HEK293 (cell line): ENCODE data around the gene VSTM4.

Source experiments
- CTCF ChIA-PET: fragments of 350-600 bp; formaldehyde crosslinking; extraction: SDS; loops from one replicate; lab custom pipeline; 2021; ENCODE audit warnings: antibody characterized with exemption; lab: Yijun Ruan, JAX
- POLR2A ChIA-PET: fragments of 300-600 bp; formaldehyde crosslinking; extraction: SDS; loops from one replicate; lab custom pipeline; 2020; ENCODE audit warnings: antibody characterized with exemption, inconsistent platforms; lab: Yijun Ruan, JAX
- H3K27ac ChIP-seq: fragments of 200-500 bp; sonication (Bioruptor generic); 2 replicates; pipeline ENCODE4 v1.5.1; 2014; ENCODE audit warnings: low read depth, low read length, control low read depth, inconsistent platforms; ENCODE audit errors: extremely low read depth
- H3K36me3 ChIP-seq, 2 experiments: fragments of 200-500 bp in 1 of 2; sonication (Bioruptor generic) in 1 of 2; 1 replicate in 1 of 2; 2 replicates in 1 of 2; pipeline ENCODE4 v1.5.1; 2014 to 2017; ENCODE audit warnings: inconsistent platforms in 2 of 2, low read length in 2 of 2; ENCODE audit not compliant: control insufficient read depth in 2 of 2, insufficient read depth in 1 of 2
- H3K4me1 ChIP-seq: fragments of 200-500 bp; sonication (Bioruptor generic); 2 replicates; pipeline ENCODE4 v1.5.1; 2014; ENCODE audit warnings: mild to moderate bottlenecking, low read length, inconsistent platforms; ENCODE audit not compliant: control insufficient read depth, insufficient read depth
- H3K4me3 ChIP-seq: 2 replicates; pipeline ENCODE4 v1.5.1; 2011; ENCODE audit warnings: low read depth, mild to moderate bottlenecking, control low read depth, low read length, moderate library complexity
- H3K9me3 ChIP-seq: fragments of 200-500 bp; sonication (Bioruptor generic); 2 replicates; pipeline ENCODE4 v1.5.1; 2014; ENCODE audit warnings: low read depth, low read length, inconsistent platforms; ENCODE audit not compliant: control insufficient read depth, insufficient read depth
- BCL11A ChIP-seq: fragments of 450-650 bp; formaldehyde crosslinking; IDR thresholded peaks from 2 replicates; pipeline ENCODE4 v1.5.1; 2016; ENCODE audit warnings: low read depth, missing biosample characterization, missing genetic modification characterization
- BCL11B ChIP-seq: fragments of 450-650 bp; formaldehyde crosslinking; IDR thresholded peaks from 2 replicates; pipeline ENCODE4 v1.5.1; 2016; ENCODE audit warnings: low read depth, missing biosample characterization, missing genetic modification characterization
- GLI4 ChIP-seq: fragments of 450-650 bp; formaldehyde crosslinking; IDR thresholded peaks from 2 replicates; pipeline ENCODE4 v1.5.1; 2016; ENCODE audit warnings: missing biosample characterization, missing genetic modification characterization
- KLF8 ChIP-seq: fragments of 450-650 bp; formaldehyde crosslinking; IDR thresholded peaks from 2 replicates; pipeline ENCODE4 v1.5.1; 2016; ENCODE audit warnings: missing biosample characterization, missing genetic modification characterization
- TRIM28 ChIP-seq: IDR thresholded peaks from 2 replicates; pipeline ENCODE4 v1.6.1; 2011; ENCODE audit warnings: low read length, control low read depth, borderline replicate concordance
- YY2 ChIP-seq: fragments of 450-650 bp; formaldehyde crosslinking; IDR thresholded peaks from 2 replicates; pipeline ENCODE4 v1.5.1; 2016; ENCODE audit warnings: missing biosample characterization, missing genetic modification characterization
- ZNF10 ChIP-seq: fragments of 450-650 bp; formaldehyde crosslinking; IDR thresholded peaks from 2 replicates; pipeline ENCODE4 v1.5.1; 2017; ENCODE audit warnings: missing biosample characterization, missing genetic modification characterization
- ZNF211 ChIP-seq: fragments of 450-650 bp; formaldehyde crosslinking; IDR thresholded peaks from 2 replicates; pipeline ENCODE4 v1.5.1; 2016; ENCODE audit warnings: low read depth, missing biosample characterization, missing genetic modification characterization
- ZNF24 ChIP-seq: fragments of 450-650 bp; formaldehyde crosslinking; IDR thresholded peaks from 2 replicates; pipeline ENCODE4 v1.5.1; 2016; ENCODE audit warnings: missing biosample characterization, missing genetic modification characterization
- ZNF354C ChIP-seq: fragments of 450-650 bp; formaldehyde crosslinking; IDR thresholded peaks from 2 replicates; pipeline ENCODE4 v1.5.1; 2016; ENCODE audit warnings: missing biosample characterization, missing genetic modification characterization, low read depth, borderline replicate concordance
- ZNF37A ChIP-seq: fragments of 450-650 bp; IDR thresholded peaks from 2 replicates; pipeline ENCODE4 v1.5.1; 2018; ENCODE audit warnings: missing biosample characterization, missing genetic modification characterization
- ZNF521 ChIP-seq: fragments of 450-650 bp; formaldehyde crosslinking; IDR thresholded peaks from 2 replicates; pipeline ENCODE4 v1.5.1; 2017; ENCODE audit warnings: missing biosample characterization, mild to moderate bottlenecking, missing genetic modification characterization
- ZNF610 ChIP-seq: fragments of 450-650 bp; formaldehyde crosslinking; IDR thresholded peaks from 2 replicates; pipeline ENCODE4 v1.5.1; 2016; ENCODE audit warnings: missing biosample characterization, missing genetic modification characterization, borderline replicate concordance
- ZNF654 ChIP-seq: fragments of 450-650 bp; formaldehyde crosslinking; IDR thresholded peaks from 2 replicates; pipeline ENCODE4 v1.5.1; 2016; ENCODE audit warnings: low read depth, missing biosample characterization, missing genetic modification characterization
- ZNF776 ChIP-seq: fragments of 450-650 bp; formaldehyde crosslinking; IDR thresholded peaks from 2 replicates; pipeline ENCODE4 v1.5.0; 2017; ENCODE audit warnings: missing biosample characterization, missing genetic modification characterization, borderline replicate concordance
- TF ChIP-seq, protein P1 (sequence below): fragments of 450-650 bp; formaldehyde crosslinking; IDR thresholded peaks from 2 replicates; pipeline ENCODE4 v1.5.1; 2016; ENCODE audit warnings: missing biosample characterization, missing genetic modification characterization
- TF ChIP-seq, protein P2 (sequence below): IDR thresholded peaks from 2 replicates; pipeline ENCODE4 v1.6.1; 2011; ENCODE audit warnings: mild to moderate bottlenecking, low read depth, low read length, borderline replicate concordance
- TF ChIP-seq, protein P3 (sequence below): fragments of 450-650 bp; formaldehyde crosslinking; IDR thresholded peaks from 2 replicates; pipeline ENCODE4 v1.5.1; 2016; ENCODE audit warnings: missing biosample characterization, missing genetic modification characterization
- TF ChIP-seq, protein P4 (sequence below): fragments of 450-650 bp; formaldehyde crosslinking; conservative IDR thresholded peaks from 2 replicates; pipeline ENCODE4 v1.5.1; 2016; ENCODE audit warnings: low read depth, missing biosample characterization, missing genetic modification characterization
- TF ChIP-seq, protein P5 (sequence below): fragments of 450-650 bp; formaldehyde crosslinking; IDR thresholded peaks from 2 replicates; pipeline ENCODE4; 2016; ENCODE audit warnings: missing biosample characterization, missing genetic modification characterization

VSTM4 gene

DNA sequence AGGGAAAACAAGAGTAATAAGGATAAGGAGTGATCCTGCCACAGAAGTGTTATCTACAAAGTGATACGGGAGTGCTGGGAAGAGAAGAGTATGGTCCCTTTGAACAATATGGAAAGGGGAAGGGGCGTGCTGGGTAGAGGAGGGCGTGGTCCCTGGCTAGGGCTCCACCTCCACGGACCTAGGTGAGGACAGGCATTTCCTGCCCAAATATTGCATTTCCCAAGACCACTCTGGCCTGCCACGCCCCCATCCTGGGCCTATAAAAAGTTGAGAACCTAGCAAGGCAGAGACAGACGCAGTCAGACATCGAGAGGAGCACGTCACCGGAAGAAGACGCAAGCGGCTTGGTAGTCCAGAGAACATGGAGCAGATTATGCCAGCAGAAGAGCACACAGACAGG is 22.8 kb downstream of the VSTM4 start (continued):
- TF ChIP-seq GLI4 (tag by site-specific recombination) = no peak
- TF ChIP-seq ZNF610 (tag by site-specific recombination) = no peak
- TF ChIP-seq BCL11B (tag by site-specific recombination) = no peak
- no peak for TF ChIP-seq ZNF521 (tag by site-specific recombination)
- TF ChIP-seq, protein P1, sequence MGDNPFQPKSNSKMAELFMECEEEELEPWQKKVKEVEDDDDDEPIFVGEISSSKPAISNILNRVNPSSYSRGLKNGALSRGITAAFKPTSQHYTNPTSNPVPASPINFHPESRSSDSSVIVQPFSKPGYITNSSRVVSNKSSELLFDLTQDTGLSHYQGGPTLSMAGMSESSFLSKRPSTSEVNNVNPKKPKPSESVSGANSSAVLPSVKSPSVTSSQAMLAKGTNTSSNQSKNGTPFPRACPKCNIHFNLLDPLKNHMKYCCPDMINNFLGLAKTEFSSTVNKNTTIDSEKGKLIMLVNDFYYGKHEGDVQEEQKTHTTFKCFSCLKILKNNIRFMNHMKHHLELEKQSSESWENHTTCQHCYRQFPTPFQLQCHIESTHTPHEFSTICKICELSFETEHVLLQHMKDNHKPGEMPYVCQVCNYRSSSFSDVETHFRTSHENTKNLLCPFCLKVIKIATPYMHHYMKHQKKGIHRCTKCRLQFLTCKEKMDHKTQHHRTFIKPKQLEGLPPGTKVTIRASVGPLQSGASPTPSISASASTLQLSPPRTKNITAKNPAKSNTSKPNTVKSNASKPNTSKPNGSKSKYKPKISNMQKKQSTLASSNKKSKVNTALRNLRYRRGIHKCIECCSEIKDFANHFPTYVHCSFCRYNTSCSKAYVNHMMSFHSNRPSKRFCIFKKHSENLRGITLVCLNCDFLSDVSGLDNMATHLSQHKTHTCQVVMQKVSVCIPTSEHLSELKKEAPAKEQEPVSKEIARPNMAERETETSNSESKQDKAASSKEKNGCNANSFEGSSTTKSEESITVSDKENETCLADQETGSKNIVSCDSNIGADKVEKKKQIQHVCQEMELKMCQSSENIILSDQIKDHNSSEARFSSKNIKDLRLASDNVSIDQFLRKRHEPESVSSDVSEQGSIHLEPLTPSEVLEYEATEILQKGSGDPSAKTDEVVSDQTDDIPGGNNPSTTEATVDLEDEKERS = no peak
- TF ChIP-seq TRIM28 = no peak

DNA sequence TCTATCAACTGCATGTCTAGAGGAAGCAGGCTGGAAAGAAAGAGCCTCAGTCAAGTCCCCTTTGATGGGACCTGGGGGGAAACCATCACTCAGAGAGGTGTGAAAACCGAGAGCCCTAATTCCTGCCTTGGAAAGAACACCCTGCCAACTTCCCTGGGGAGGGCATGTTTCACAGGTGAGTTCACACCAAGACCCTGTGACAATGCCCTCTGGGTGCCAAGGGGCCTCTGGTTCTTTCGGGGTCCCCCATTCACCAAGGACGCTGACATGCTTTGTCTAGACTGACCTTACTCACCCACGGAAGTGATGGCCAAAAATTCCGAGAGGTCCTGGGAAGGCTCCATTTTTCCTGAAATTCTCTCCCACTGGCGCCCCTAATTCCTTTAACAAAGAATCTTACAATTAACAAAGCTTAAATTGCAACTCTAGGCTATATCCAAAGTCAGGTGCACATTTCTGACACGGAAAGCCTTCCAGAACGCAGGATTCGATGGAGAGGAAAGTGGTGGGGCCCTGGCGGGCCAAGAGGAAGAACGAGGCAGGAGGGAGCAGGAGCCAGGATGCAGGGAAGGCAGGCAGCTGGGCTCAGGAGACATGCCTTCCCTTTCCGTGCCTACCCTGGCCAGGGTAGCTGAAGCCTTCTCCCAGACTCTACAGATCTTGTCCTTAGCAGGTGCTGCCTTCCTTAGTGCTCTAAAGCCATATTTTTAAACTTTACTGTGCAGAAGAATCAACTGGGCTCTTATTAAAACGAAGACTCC is 23.7 kb downstream of the VSTM4 start:
- H3K27ac ChIP-seq = no peak overlapping the region
- no peaks in the 10 kb centered on the region for H3K4me1 ChIP-seq
- ChIA-PET POLR2A (no interaction called here), CTCF (no interaction called here)
- no peaks in the 10 kb centered on the region for H3K9me3 ChIP-seq
- TF ChIP-seq ZNF654 (no peak), ZNF211 (tag by site-specific recombination) (no peak), ZNF24 (tag by site-specific recombination) (no peak), KLF8 (no peak), ZNF37A (no peak), ZNF776 (no peak), ZNF10 (no peak), YY2 (tag by site-specific recombination) (no peak), BCL11A (no peak), ZNF354C (tag by site-specific recombination) (no peak), GLI4 (tag by site-specific recombination) (no peak)
- TF ChIP-seq, protein P2, sequence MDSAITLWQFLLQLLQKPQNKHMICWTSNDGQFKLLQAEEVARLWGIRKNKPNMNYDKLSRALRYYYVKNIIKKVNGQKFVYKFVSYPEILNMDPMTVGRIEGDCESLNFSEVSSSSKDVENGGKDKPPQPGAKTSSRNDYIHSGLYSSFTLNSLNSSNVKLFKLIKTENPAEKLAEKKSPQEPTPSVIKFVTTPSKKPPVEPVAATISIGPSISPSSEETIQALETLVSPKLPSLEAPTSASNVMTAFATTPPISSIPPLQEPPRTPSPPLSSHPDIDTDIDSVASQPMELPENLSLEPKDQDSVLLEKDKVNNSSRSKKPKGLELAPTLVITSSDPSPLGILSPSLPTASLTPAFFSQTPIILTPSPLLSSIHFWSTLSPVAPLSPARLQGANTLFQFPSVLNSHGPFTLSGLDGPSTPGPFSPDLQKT = no peak
- TF ChIP-seq, protein P3, sequence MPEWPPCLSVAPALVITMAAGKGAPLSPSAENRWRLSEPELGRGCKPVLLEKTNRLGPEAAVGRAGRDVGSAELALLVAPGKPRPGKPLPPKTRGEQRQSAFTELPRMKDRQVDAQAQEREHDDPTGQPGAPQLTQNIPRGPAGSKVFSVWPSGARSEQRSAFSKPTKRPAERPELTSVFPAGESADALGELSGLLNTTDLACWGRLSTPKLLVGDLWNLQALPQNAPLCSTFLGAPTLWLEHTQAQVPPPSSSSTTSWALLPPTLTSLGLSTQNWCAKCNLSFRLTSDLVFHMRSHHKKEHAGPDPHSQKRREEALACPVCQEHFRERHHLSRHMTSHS (tag by site-specific recombination) = no peak
- TF ChIP-seq, protein P4, sequence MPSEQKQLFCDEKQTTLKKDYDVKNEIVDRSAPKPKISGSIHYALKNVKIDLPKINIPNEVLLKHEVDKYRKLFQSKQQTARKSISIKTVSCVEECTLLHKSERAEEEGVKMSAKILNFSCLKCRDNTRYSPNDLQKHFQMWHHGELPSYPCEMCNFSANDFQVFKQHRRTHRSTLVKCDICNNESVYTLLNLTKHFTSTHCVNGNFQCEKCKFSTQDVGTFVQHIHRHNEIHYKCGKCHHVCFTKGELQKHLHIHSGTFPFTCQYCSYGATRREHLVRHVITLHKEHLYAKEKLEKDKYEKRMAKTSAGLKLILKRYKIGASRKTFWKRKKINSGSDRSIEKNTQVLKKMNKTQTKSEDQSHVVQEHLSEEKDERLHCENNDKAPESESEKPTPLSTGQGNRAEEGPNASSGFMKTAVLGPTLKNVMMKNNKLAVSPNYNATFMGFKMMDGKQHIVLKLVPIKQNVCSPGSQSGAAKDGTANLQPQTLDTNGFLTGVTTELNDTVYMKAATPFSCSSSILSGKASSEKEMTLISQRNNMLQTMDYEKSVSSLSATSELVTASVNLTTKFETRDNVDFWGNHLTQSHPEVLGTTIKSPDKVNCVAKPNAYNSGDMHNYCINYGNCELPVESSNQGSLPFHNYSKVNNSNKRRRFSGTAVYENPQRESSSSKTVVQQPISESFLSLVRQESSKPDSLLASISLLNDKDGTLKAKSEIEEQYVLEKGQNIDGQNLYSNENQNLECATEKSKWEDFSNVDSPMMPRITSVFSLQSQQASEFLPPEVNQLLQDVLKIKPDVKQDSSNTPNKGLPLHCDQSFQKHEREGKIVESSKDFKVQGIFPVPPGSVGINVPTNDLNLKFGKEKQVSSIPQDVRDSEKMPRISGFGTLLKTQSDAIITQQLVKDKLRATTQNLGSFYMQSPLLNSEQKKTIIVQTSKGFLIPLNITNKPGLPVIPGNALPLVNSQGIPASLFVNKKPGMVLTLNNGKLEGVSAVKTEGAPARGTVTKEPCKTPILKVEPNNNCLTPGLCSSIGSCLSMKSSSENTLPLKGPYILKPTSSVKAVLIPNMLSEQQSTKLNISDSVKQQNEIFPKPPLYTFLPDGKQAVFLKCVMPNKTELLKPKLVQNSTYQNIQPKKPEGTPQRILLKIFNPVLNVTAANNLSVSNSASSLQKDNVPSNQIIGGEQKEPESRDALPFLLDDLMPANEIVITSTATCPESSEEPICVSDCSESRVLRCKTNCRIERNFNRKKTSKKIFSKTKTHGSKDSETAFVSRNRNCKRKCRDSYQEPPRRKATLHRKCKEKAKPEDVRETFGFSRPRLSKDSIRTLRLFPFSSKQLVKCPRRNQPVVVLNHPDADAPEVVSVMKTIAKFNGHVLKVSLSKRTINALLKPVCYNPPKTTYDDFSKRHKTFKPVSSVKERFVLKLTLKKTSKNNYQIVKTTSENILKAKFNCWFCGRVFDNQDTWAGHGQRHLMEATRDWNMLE (tag by site-specific recombination) = no peak
- TF ChIP-seq, protein P5, sequence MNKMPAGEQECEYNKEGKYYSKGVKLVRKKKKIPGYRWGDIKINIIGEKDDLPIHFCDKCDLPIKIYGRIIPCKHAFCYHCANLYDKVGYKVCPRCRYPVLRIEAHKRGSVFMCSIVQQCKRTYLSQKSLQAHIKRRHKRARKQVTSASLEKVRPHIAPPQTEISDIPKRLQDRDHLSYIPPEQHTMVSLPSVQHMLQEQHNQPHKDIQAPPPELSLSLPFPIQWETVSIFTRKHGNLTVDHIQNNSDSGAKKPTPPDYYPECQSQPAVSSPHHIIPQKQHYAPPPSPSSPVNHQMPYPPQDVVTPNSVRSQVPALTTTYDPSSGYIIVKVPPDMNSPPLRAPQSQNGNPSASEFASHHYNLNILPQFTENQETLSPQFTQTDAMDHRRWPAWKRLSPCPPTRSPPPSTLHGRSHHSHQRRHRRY (tag by site-specific recombination) = no peak
- H3K36me3 ChIP-seq = no peaks in the 10 kb centered on the region
- no peak overlapping the region for H3K4me3 ChIP-seq
